ENCODE measurements around the gene BAZ1A. TPM values are rescaled to one million over a fixed set of nuclear protein-coding genes. Genes with fewer than 3 reads are reported as not detected.

Gene BAZ1A
- total RNA-seq, 1 donor from 2014 or later = 38.5 TPM

DNA sequence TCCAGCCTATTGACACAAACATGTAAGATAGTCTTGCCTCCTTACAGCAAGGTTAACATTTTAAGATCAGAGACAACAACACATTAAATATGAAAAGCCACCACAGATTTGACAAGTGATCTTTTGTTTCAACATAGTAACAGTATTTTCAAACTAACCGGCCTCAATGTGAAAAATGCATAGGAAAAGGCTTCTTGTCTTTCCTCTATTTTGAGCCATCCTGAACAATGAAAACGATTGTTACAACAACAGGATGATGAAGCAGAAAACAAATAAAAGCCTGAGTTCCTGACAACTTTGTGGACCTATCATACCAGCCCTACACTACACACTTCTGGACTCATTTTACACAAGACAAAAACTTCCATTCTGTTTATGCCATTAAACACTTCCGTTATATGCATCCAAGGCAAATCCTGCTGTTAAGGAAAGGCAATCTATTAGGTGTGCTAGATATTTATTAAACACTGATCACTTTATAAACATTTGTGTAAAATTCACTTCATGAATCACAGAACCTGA lies 37.3 kb downstream of the BAZ1A start:
- no peak overlapping the region for H3K4me3 ChIP-seq
- TF ChIP-seq POLR2A (IDR thresholded peaks at IDR 0.05) (no peak), POLR2AphosphoS5 (IDR thresholded peaks at IDR 0.05; ENCODE audit: insufficient read depth in 1 of 2, low read depth in 1 of 2) (no peak)
- TF ChIP-seq, protein P1, sequence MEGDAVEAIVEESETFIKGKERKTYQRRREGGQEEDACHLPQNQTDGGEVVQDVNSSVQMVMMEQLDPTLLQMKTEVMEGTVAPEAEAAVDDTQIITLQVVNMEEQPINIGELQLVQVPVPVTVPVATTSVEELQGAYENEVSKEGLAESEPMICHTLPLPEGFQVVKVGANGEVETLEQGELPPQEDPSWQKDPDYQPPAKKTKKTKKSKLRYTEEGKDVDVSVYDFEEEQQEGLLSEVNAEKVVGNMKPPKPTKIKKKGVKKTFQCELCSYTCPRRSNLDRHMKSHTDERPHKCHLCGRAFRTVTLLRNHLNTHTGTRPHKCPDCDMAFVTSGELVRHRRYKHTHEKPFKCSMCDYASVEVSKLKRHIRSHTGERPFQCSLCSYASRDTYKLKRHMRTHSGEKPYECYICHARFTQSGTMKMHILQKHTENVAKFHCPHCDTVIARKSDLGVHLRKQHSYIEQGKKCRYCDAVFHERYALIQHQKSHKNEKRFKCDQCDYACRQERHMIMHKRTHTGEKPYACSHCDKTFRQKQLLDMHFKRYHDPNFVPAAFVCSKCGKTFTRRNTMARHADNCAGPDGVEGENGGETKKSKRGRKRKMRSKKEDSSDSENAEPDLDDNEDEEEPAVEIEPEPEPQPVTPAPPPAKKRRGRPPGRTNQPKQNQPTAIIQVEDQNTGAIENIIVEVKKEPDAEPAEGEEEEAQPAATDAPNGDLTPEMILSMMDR (IDR thresholded peaks at IDR 0.05) = no peak
- H3K4me1 ChIP-seq = peaks cover 15% of the 10 kb centered on the region
- H3K36me3 ChIP-seq = no peaks in the 10 kb centered on the region
- no peaks in the 10 kb centered on the region for H3K9me3 ChIP-seq
- intact Hi-C loops (cut with DNase I) = no loop called here
- no peak overlapping the region for H3K27ac ChIP-seq
- DNase-seq (ENCODE audit: extremely low spot score in 2 of 2) = no peak
- no peaks in the 10 kb centered on the region for H3K27me3 ChIP-seq

DNA sequence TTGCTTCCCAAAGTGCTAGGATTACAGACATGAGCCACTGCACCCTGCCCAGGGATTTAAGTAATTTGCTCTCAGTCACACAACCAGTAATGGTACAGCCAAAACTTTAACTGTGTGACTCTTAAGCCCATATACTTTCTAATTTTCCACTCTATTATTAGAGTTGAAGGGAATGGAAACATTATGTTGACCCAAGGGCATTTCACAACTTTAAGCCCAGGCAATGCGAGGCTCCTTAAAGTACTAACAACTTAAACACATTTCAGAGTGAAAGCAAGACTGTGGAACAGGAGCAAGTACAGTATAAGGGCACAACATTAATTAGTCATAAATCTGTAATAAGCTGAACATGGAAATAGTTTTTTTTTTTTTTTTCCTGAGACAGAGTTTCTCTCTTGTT lies 39.8 kb downstream of the BAZ1A start:
- no peaks in the 10 kb centered on the region for H3K36me3 ChIP-seq
- intact Hi-C loops (cut with DNase I) = no loop called here
- TF ChIP-seq, protein P1 (IDR thresholded peaks at IDR 0.05) = no peak
- no peak for TF ChIP-seq POLR2AphosphoS5 (IDR thresholded peaks at IDR 0.05; ENCODE audit: insufficient read depth in 1 of 2, low read depth in 1 of 2)
- TF ChIP-seq POLR2A (IDR thresholded peaks at IDR 0.05) = no peak

DNA sequence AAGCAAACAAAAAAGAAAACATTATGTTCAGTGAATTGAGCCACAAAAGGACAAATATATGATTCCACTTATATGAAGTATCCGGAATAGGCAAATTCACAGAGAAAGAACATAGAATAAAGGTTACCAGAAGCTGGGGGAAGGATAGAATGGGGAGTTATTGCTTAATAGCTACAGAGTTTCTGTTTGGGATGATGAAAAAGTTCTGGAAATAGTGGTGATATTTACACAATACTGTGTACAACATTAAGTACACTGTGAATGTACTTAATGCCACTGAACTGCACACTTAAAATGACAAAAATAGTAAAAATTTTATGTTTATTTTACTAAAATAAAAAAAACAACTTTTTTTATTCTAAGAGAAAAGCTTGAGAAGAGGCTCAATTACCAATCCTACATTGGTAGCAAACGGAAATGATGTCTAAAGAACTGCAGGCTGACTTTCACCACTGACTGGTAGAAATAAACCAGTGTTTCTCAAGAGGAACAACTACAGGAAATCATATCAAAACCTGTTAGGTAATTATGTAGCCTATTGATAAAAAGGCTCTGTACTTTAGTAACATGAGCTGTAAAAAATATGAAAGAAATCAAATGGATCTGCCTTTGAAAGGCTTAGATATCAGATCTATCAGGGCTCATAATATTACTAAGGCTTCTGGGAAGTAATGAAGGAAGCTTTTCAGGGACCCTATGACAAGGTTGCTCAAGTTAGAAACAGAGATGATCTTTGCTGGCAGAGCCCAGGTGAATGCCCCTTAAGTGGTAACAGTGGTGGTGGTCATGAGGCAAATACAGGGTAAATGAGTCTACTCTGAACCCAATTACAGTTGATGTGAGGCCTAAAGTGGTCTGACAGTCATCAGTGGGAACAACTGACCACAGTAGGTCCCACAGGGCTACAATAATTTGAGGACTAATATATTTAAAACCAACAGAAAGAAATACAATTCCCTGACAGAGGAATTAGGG lies 41.3 kb downstream of the BAZ1A start:
- TF ChIP-seq POLR2AphosphoS5 (IDR thresholded peaks at IDR 0.05; ENCODE audit: insufficient read depth in 1 of 2, low read depth in 1 of 2) (no peak), POLR2A (IDR thresholded peaks at IDR 0.05) (no peak)
- TF ChIP-seq, protein P1 (IDR thresholded peaks at IDR 0.05) = no peak
- no peak overlapping the region for H3K27ac ChIP-seq
- no peak overlapping the region for H3K4me3 ChIP-seq
- no peaks in the 10 kb centered on the region for H3K4me1 ChIP-seq
- no peaks in the 10 kb centered on the region for H3K36me3 ChIP-seq
- DNase-seq (ENCODE audit: extremely low spot score in 2 of 2) = no peak
- no peaks in the 10 kb centered on the region for H3K27me3 ChIP-seq
- H3K9me3 ChIP-seq = no peaks in the 10 kb centered on the region
- intact Hi-C loops (cut with DNase I) = no loop called here

More for the DNA sequence above, 39.8 kb downstream of the BAZ1A start:
- Histone ChIP-seq H3K27ac (no peak overlapping the region), H3K4me1 (no peaks in the 10 kb centered on the region), H3K9me3 (no peaks in the 10 kb centered on the region), H3K4me3 (no peak overlapping the region), H3K27me3 (no peaks in the 10 kb centered on the region)
- DNase-seq (ENCODE audit: extremely low spot score in 2 of 2) = no peak

DNA sequence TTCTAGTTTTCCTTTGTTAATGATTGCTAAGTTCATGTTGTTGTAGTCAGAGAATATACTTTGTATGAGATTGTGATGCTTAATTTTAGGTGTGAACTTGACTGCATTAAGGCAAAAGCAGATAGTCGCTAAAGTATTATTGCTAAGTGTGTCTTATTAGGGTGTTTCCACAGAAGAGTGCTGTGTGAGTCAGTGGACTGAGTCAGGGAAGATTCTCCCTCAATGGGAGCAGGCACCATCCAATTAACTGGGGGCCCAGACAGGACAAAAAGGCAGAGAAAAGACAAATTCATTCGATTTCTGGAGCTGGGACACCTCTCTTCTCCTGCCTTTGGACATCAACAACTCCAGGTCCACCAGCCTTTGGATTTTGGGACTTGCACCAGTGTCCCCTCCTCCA lies 48.5 kb downstream of the BAZ1A start:
- TF ChIP-seq, protein P1 (IDR thresholded peaks at IDR 0.05) = no peak
- TF ChIP-seq POLR2A (IDR thresholded peaks at IDR 0.05) (no peak), POLR2AphosphoS5 (IDR thresholded peaks at IDR 0.05; ENCODE audit: insufficient read depth in 1 of 2, low read depth in 1 of 2) (no peak)
- no peaks in the 10 kb centered on the region for H3K9me3 ChIP-seq
- H3K27me3 ChIP-seq = no peaks in the 10 kb centered on the region
- H3K4me1 ChIP-seq = no peaks in the 10 kb centered on the region
- peaks cover 0 to 10% of the 10 kb centered on the region in 2 donors for H3K36me3 ChIP-seq
- H3K4me3 ChIP-seq = no peak overlapping the region
- no peak overlapping the region for H3K27ac ChIP-seq
- intact Hi-C loops (cut with DNase I) = no loop called here
- DNase-seq (ENCODE audit: extremely low spot score in 2 of 2) = no peak

DNA sequence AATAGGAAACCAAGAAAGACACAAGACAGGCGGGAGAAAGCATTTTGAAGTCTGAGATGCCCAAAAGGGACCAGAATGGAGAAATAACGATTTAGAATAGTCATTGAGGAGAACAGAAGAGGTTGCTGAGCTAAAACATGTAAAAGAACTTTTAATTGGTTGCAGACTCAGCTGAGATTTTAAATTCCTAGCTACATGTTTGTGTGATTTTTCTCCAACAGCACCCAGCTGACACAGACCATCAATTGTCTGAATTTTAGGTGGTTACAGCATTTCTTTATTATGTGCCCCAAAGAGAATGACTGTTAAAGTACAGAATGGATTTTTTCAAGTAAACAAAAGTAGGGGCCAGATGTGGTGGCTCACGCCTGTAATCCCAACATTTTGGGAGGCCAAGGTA lies 50.3 kb downstream of the BAZ1A start:
- no peak overlapping the region for H3K27ac ChIP-seq
- H3K36me3 ChIP-seq = peaks cover 0 to 10% of the 10 kb centered on the region in 2 donors
- no peak overlapping the region for H3K4me3 ChIP-seq
- intact Hi-C loops (cut with DNase I) = no loop called here
- TF ChIP-seq POLR2A (IDR thresholded peaks at IDR 0.05) = no peak
- TF ChIP-seq, protein P1 (IDR thresholded peaks at IDR 0.05) = no peak
- TF ChIP-seq POLR2AphosphoS5 (IDR thresholded peaks at IDR 0.05; ENCODE audit: insufficient read depth in 1 of 2, low read depth in 1 of 2) = no peak
- DNase-seq (ENCODE audit: extremely low spot score in 2 of 2) = no peak
- H3K27me3 ChIP-seq = no peaks in the 10 kb centered on the region
- no peaks in the 10 kb centered on the region for H3K4me1 ChIP-seq
- no peaks in the 10 kb centered on the region for H3K9me3 ChIP-seq

Measured in vagina (tissue), 2 donors.